B cell (primary cell): Measurements from ENCODE around the gene NPR2. TPM values are rescaled to one million over a fixed set of nuclear protein-coding genes. Genes with fewer than 3 reads are reported as not detected.
A peak's percentile ranks its signal among the peaks of the same experiment; 100 is the strongest.

Experiments
- ATAC-seq: fragments of 200-7000 bp; cut with Tn5 transposase; one replicate; pipeline ENCODE4 v1.10.0; 2021; ENCODE audit warnings: low read depth, mild to moderate bottlenecking, moderate number of reproducible peaks, moderate library complexity
- CTCF ChIA-PET: fragments of 350-600 bp; sonication (Branson Sonifier 250); formaldehyde crosslinking; loops from one replicate; lab custom pipeline; 2021; ENCODE audit warnings: antibody characterized with exemption, inconsistent platforms; lab: Charles Lee
- POLR2A ChIA-PET: fragments of 350-600 bp; sonication (Branson Sonifier 250); formaldehyde crosslinking; loops from one replicate; lab custom pipeline; 2021; ENCODE audit warnings: antibody characterized with exemption; lab: Charles Lee
- DNase-seq: peaks from one replicate; pipeline ENCODE4 v3.0.0; 2013
- H2AFZ ChIP-seq: 2 replicates; pipeline ENCODE4 v1.6.1; 2012; ENCODE audit warnings: mild to moderate bottlenecking, low read depth, low read length; ENCODE audit not compliant: insufficient read depth, poor library complexity, severe bottlenecking
- H3K27ac ChIP-seq, 2 donors: 1 replicate in 1 of 2; 2 replicates in 1 of 2; pipeline ENCODE4 v1.5.1; 2012 to 2013; ENCODE audit warnings: low read length in 2 of 2, mild to moderate bottlenecking in 2 of 2, moderate library complexity in 1 of 2
- H3K27me3 ChIP-seq, 4 experiments: fragments of 200-600 bp in 1 of 4; sonication (generic) in 1 of 4; replicated peaks in 1 of 4; 1 replicate in 2 of 4; 2 replicates in 2 of 4; pipeline versions ENCODE4 v1.6.1 to v1.7.0; 2013 to 2016; ENCODE audit warnings: low read length in 3 of 4, mild to moderate bottlenecking in 2 of 4, mixed read lengths in 1 of 4, moderate library complexity in 1 of 4; ENCODE audit not compliant: insufficient read depth in 4 of 4, control insufficient read depth in 3 of 4; ENCODE audit errors: control extremely low read depth in 1 of 4
- H3K36me3 ChIP-seq, 2 experiments: replicated peaks in 1 of 2; 1 replicate in 1 of 2; 2 replicates in 1 of 2; pipeline versions ENCODE4 v1.6.1 to v1.7.1; 2013; ENCODE audit warnings: low read length in 1 of 2; ENCODE audit not compliant: insufficient read depth in 2 of 2, control insufficient read depth in 1 of 2; ENCODE audit errors: control extremely low read depth in 1 of 2, extremely low read depth in 1 of 2
- H3K4me1 ChIP-seq, 2 donors: fragments of 200-600 bp in 1 of 2; sonication (generic) in 1 of 2; 1 replicate in 1 of 2; 2 replicates in 1 of 2; pipeline versions ENCODE4 v1.5.1 to v1.6.1; 2013 to 2017; ENCODE audit warnings: low read length in 2 of 2; ENCODE audit not compliant: control insufficient read depth in 2 of 2, insufficient read depth in 2 of 2
- H3K4me2 ChIP-seq: replicated peaks from 2 replicates; pipeline ENCODE3; 2012; ENCODE audit warnings: mild to moderate bottlenecking, low read depth, low read length; ENCODE audit not compliant: poor library complexity, severe bottlenecking
- H3K4me3 ChIP-seq, 5 experiments: fragments of 200-600 bp in 1 of 5; sonication (generic) in 1 of 5; 1 replicate in 3 of 5; 2 replicates in 2 of 5; pipeline versions ENCODE4 v1.5.1 to v1.7.0; 2011 to 2016; ENCODE audit warnings: low read length in 4 of 5, mild to moderate bottlenecking in 4 of 5, low read depth in 2 of 5, control low read depth in 1 of 5, moderate library complexity in 1 of 5; ENCODE audit not compliant: insufficient read depth in 1 of 5; ENCODE audit errors: control extremely low read depth in 1 of 5, extremely low read depth in 1 of 5
- H3K79me2 ChIP-seq: fragments of 200-600 bp; sonication (generic); one replicate; pipeline ENCODE4 v1.6.0; 2016; ENCODE audit warnings: low read length; ENCODE audit not compliant: control insufficient read depth, insufficient read depth
- H3K9ac ChIP-seq: fragments of 200-600 bp; sonication (generic); 2 replicates; pipeline ENCODE4 v1.6.1; 2017; ENCODE audit warnings: mild to moderate bottlenecking, low read length, moderate library complexity
- H3K9me3 ChIP-seq, 3 donors: one replicate each; pipeline versions ENCODE4 v1.6.1 to v1.7.1; 2013; ENCODE audit warnings: low read length in 2 of 3; ENCODE audit not compliant: control insufficient read depth in 2 of 3, insufficient read depth in 1 of 3; ENCODE audit errors: control extremely low read depth in 1 of 3
- H4K20me1 ChIP-seq: 2 replicates; pipeline ENCODE4 v1.6.0; 2012; ENCODE audit warnings: mild to moderate bottlenecking, low read length; ENCODE audit not compliant: insufficient read depth, control insufficient read depth, poor library complexity, severe bottlenecking
- H3K27ac Mint-ChIP-seq: one replicate; pipeline ENCODE4 v1.8.0; 2021; ENCODE audit warnings: mixed read lengths
- H3K27me3 Mint-ChIP-seq: one replicate; pipeline ENCODE4 v1.8.0; 2021; ENCODE audit warnings: mixed read lengths
- H3K4me1 Mint-ChIP-seq: one replicate; pipeline ENCODE4 v1.8.0; 2021; ENCODE audit warnings: mixed read lengths
- H3K4me3 Mint-ChIP-seq: one replicate; pipeline ENCODE4 v1.8.0; 2021; ENCODE audit warnings: mixed read lengths
- H3K9me3 Mint-ChIP-seq: one replicate; pipeline ENCODE4 v1.8.0; 2022; ENCODE audit warnings: mixed read lengths; ENCODE audit not compliant: insufficient read depth
- CTCF ChIP-seq: fragments of 200-600 bp; IDR thresholded peaks from one replicate; pipeline ENCODE4 v1.8.0; 2022; ENCODE audit warnings: antibody characterized with exemption, mild to moderate bottlenecking
- EZH2 ChIP-seq: IDR thresholded peaks from 2 replicates; pipeline ENCODE4 v1.6.1; 2012; ENCODE audit warnings: borderline replicate concordance, low read depth, mild to moderate bottlenecking, moderate library complexity, low read length; ENCODE audit not compliant: insufficient read depth, poor library complexity, severe bottlenecking
- WGBS: methylation state at CpG from one replicate; pipeline ENCODE4 v1.1.5; 2013; ENCODE audit warnings: missing lambda C conversion rate; ENCODE audit not compliant: insufficient coverage; 5-methylcytosine and 5-hydroxymethylcytosine counted together
- intact Hi-C: fragments of 100-400 bp; cut with micrococcal nuclease; formaldehyde crosslinking; loops from one replicate; pipeline ENCODE4 v1.10.0; 2022
- polyA plus RNA-seq: library from polyadenylated mRNA; depleted of rRNA; stranded (reverse); fragments of >200 nt; gene quantifications from 2 replicates; pipeline ENCODE4 v1.2.3, GENCODE V29; 2012
- total RNA-seq, 2 donors: library from RNA; stranded (reverse); fragments of 120-200 nt in 1 of 2; gene quantifications; 1 replicate in 1 of 2; 2 replicates in 1 of 2; pipeline versions ENCODE4 v1.2.3 to v1.2.4, GENCODE V29; 2013 to 2022

NPR2 gene
- total and polyA plus RNA-seq, 2 donors (not counting 1 experiment from before 2014, with no cell fraction given), result 7.6 to 8.0 TPM

- WGBS, result 92% methylated on average over 4 of the region's 10 CpGs
- no peak overlapping the region for H3K27ac ChIP-seq
- CTCF ChIA-PET, result interaction anchor here (0.8 to 4.6 kb wide), 16 partner anchors 8 to 210 kb away, joined by 3 to 58 read pairs (median 5); partner anchors contain the start of genes CCDC107, CREB3, FAM221B and RMRP
Measured at GRCh38 chr9:35813434-35814105, 22.2 kb downstream of the NPR2 start.

More at GRCh38 chr9:35813434-35814105, 22.2 kb downstream of the NPR2 start:
- peak overlapping the region; percentile 97 for H3K4me3 Mint-ChIP-seq
- Histone ChIP-seq H3K4me2 (peak overlapping the region; percentile 88), H2AFZ (no peak overlapping the region), H3K9ac (no peak overlapping the region), H3K79me2 (no peaks in the 10 kb centered on the region), H3K9me3 (no peaks in the 10 kb centered on the region), H4K20me1 (no peaks in the 10 kb centered on the region), H3K27me3 (no peaks in the 10 kb centered on the region), H3K4me1 (peaks cover 26 to 33% of the 10 kb centered on the region in 2 donors), H3K4me3 (no peak overlapping the region), H3K36me3 (peaks cover 0 to 7% of the 10 kb centered on the region in 2 experiments)
- intact Hi-C loops, result loop anchor here (5.0 kb wide), 1 partner anchor 1146 kb away; a partner anchor contains a TSS
- no peaks in the 10 kb centered on the region for H3K9me3 Mint-ChIP-seq
- peaks cover 30% of the 10 kb centered on the region for H3K4me1 Mint-ChIP-seq
- H3K27me3 Mint-ChIP-seq, result no peaks in the 10 kb centered on the region
- no peak for ATAC-seq
- TF ChIP-seq EZH2 (no peak), CTCF (no peak)
- H3K27ac Mint-ChIP-seq, result peak overlapping the region; percentile 37
- POLR2A ChIA-PET, result interaction anchor here (1.0 to 1.6 kb wide), 2 partner anchors 81 to 208 kb away, joined by 3 read pairs; partner anchors contain the start of genes CREB3 and TLN1
- DNase-seq, result no peak
